Retinal pigment epithelial cell (primary cell): Measurements from ENCODE around the gene AUNIP.
A peak's percentile ranks its signal among the peaks of the same experiment; 100 is the strongest.

Experiments used
- DNase-seq: peaks from one replicate; pipeline ENCODE4 v3.0.0-alpha.2; 2010; ENCODE audit warnings: low read depth
- H3K4me3 ChIP-seq: 2 replicates; pipeline ENCODE4 v1.5.1; 2011; ENCODE audit warnings: mild to moderate bottlenecking, low read length, control low read depth, moderate library complexity
- TF ChIP-seq, protein P1 (sequence below): conservative IDR thresholded peaks from 2 replicates; pipeline ENCODE4 v1.5.1; 2011; ENCODE audit warnings: low read depth, low read length, control low read depth, inconsistent platforms

The AUNIP gene

DNA sequence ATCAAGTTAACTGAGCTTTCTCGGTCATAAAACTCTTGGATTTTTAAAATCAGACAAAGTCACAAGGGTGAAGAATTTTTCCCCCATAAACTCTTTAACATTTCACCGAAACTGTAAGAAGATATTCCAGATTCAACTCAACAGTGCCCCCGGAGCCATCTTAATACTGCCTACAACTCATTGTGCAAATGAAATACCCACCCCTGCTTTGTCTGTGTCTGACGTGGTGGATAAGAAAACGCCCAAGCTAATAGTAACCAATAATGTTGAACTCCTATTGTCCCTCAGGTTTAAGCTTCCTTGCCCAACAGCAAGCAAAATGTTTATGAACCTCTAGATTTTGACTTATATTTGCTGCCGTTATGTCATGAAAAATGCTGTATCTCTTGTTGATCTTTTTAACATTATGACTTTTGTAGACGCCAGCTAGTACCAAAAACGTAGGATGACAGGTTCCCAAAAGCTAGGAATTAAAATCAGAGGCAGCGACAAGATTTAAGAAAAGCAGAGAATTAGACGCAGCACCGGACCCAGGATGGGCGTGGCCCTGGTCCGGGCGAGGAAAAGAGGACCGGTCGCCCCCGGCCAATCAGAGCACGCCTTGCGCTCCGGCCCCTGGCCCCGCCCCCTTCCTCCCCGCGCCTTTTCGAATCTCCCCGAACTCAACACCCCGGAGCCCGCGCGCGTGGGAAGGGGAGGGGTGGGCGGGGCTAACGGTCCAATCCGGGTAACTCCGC is 45.9 kb upstream of the AUNIP start:
- peak; percentile 52 for DNase-seq
- peak overlapping the region; percentile 95 for H3K4me3 ChIP-seq
- TF ChIP-seq, protein P1, sequence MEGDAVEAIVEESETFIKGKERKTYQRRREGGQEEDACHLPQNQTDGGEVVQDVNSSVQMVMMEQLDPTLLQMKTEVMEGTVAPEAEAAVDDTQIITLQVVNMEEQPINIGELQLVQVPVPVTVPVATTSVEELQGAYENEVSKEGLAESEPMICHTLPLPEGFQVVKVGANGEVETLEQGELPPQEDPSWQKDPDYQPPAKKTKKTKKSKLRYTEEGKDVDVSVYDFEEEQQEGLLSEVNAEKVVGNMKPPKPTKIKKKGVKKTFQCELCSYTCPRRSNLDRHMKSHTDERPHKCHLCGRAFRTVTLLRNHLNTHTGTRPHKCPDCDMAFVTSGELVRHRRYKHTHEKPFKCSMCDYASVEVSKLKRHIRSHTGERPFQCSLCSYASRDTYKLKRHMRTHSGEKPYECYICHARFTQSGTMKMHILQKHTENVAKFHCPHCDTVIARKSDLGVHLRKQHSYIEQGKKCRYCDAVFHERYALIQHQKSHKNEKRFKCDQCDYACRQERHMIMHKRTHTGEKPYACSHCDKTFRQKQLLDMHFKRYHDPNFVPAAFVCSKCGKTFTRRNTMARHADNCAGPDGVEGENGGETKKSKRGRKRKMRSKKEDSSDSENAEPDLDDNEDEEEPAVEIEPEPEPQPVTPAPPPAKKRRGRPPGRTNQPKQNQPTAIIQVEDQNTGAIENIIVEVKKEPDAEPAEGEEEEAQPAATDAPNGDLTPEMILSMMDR = peak; percentile 15

DNA sequence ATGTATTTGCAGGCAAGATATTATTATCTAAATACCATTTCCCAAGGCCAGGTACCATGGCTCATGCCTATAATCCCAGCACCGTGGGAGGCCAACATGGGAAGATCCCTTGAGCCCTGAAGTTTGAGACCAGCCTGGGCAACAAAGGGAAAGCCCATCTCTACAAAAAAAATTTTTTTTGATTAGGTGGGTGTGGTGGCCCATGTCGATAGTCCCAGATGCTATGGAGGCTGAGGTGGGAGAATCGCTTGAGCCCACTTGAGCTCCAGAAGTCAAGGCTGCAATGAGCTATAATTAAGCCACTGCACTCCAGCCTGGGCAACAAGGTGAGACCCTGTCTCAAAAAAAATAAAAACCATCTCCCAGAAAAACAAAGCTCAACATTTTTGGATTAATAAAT is 44.7 kb upstream of the AUNIP start:
- DNase-seq = no peak
- TF ChIP-seq, protein P1 = no peak
- H3K4me3 ChIP-seq = peak overlapping the region; percentile 95

DNA sequence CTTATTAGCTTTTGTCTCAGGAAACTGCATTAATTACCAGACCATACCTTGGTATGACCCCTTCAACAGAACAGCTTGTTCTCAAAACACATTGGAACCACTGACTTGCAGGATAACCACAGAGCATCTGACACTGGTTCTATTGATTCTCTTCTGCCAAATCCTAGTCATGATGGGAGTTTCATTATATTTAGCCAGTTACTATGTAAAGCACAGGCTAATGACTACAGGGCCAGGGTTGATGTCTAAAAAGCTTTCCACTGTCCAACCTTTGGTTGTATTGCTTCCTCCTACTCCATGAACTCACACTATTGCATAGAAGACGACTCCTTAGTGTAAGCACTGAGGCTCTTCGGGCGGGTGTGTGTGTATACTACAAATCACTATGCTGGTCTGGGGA is 43.2 kb upstream of the AUNIP start:
- no peak overlapping the region for H3K4me3 ChIP-seq
- TF ChIP-seq, protein P1 = no peak

DNA sequence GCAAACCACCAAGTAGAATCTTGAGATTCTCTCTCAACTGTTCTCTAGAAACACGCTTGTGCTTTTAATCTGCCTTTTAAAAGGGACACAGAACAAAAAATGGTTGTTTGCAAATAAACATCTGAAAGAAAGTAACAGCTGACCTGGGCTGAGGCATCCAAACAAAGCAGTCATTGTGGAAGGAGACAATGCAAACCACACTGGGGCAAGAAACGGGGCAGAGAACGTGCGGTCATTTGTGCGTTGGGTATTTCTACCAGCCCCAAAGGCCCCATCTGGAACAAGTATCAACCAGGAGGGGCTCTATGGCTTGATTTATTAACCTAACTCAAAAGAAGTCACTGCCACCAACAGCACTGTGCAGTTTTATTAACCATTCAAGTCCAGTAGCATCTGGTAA is 41.0 kb upstream of the AUNIP start:
- no peak overlapping the region for H3K4me3 ChIP-seq
- TF ChIP-seq, protein P1 = no peak
- DNase-seq = no peak

More for the DNA sequence above, 43.2 kb upstream of the AUNIP start:
- no peak for DNase-seq

DNA sequence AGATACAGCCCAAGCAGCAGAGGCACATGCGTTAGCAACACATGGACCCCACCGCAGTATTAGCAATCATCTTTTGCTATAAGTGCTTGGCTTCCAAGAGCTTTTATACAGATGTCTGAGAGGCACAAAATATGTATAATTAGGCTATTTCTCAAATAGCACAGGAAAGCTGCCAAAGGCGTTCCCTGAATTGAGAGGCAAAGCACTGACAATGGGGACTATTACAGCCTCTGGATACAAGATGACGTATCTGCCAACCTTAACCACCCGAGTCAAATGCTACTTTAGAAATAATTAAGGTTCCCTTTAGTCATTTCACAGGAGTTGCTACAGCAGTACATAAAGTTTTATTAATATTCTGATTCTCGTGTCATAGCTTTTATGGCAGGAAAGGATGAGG is 40.5 kb upstream of the AUNIP start:
- H3K4me3 ChIP-seq = no peak overlapping the region
- DNase-seq = no peak
- TF ChIP-seq, protein P1 = no peak

DNA sequence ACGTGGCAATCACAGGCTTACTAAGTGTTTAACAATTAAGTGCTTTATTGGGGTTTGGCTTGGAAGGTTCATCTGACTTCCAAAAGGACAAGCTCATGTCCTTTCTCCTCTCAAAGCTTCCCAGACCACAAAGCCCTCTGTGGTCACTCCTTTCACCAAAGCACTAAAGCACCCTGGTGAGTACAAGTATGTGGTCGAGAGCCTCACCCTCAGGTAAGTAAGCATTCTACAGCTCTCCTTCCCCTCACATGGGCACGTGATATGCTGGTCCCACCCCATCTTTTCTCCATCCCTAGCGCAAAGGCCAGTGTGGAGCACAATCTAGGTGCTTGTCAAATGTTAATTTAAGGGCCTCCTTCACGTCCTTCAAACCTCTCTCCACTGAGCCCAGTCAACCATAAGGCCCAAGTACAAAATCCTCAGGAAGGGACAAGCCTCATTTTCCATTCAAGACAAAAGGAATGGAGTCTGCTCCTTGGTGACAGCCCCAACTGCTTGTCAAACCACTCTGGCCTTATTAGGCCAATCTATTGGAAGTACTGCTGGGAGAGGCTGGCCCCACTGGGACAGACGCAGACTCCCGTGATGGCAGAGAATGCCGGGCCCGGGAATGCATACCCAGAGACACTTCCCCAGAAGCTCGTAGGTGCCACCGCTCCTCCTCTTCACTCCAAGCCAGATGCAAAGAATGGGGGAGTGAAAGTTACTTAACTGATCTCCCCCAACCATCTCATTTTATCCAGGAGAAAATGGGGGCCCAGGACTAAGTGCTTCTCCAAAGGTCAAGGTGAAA is 39.2 kb upstream of the AUNIP start:
- no peak overlapping the region for H3K4me3 ChIP-seq
- TF ChIP-seq, protein P1 = no peak
- no peak for DNase-seq

DNA sequence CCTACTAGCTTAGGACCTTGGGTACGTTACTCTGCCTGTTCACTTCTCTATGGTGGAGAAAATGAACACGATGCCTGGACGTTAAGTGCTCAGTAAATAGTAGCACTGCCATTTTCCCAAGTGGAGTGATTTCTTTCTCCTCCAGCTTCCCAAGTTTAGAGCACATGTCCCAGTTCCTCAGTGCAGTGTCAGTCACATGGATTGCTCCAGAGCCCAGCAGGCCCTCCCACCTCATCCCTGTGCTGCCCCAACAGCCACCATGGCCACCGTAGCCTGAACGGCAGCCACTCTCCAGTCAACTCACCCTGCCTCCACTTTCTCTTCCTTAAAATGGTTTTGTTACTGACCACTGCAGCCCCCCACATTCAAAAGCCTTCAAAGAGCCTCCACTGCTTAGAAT is 38.5 kb upstream of the AUNIP start:
- no peak overlapping the region for H3K4me3 ChIP-seq
- TF ChIP-seq, protein P1 = no peak
- DNase-seq = no peak
